GM15510 (cell line): ENCODE results near the gene HHAT.

Experiments
- POLR2A ChIP-seq: IDR thresholded peaks from 3 replicates; pipeline ENCODE4 v1.6.1; 2011; ENCODE audit warnings: borderline replicate concordance; ENCODE audit not compliant: insufficient read length; ENCODE audit errors: extremely low read depth

HHAT gene

GRCh38 chr1:210428696-210429095 lies 100.0 kb downstream of the HHAT start:
- no peak for TF ChIP-seq POLR2A

DNA sequence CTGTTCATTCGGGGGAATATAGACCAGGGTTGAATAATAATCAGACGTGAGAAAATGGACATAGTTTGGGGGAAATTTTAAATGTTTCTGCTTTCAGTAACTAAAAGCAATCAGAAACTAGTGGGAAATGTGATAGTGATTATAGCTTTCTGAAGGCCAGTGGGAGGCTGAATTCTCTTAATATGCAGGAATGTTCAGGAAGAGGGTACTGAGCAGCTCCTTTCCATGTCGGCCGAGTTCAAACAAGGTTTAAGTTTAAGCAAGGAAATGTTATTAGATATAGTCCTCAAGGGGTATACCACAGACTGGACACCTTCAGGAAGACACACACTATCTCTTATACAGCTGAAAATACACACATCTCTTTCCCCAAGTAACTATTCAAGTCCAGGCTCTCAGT lies 105.5 kb downstream of the HHAT start:
- no peak for TF ChIP-seq POLR2A

GRCh38 chr1:210437111-210437510 lies 108.4 kb downstream of the HHAT start:
- no peak for TF ChIP-seq POLR2A

DNA sequence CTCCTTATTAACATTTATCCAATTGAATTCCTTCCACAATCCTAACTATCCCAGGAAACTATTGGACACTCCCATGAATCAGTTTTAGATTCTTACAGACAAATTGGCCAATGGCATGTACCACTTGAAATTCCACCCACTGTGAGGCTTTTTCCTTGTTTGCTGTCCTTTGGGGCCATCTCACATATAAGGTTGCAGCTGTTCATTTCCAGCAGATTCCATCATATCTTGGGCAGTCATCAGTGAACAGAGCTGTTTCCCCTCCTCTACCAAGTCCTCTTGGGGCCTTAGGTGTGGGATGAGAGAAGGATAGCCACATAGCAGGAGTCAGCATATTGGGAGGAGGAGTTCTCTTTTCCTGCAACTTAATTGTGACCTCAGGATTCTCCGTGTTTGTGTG lies 109.1 kb downstream of the HHAT start:
- no peak for TF ChIP-seq POLR2A

DNA sequence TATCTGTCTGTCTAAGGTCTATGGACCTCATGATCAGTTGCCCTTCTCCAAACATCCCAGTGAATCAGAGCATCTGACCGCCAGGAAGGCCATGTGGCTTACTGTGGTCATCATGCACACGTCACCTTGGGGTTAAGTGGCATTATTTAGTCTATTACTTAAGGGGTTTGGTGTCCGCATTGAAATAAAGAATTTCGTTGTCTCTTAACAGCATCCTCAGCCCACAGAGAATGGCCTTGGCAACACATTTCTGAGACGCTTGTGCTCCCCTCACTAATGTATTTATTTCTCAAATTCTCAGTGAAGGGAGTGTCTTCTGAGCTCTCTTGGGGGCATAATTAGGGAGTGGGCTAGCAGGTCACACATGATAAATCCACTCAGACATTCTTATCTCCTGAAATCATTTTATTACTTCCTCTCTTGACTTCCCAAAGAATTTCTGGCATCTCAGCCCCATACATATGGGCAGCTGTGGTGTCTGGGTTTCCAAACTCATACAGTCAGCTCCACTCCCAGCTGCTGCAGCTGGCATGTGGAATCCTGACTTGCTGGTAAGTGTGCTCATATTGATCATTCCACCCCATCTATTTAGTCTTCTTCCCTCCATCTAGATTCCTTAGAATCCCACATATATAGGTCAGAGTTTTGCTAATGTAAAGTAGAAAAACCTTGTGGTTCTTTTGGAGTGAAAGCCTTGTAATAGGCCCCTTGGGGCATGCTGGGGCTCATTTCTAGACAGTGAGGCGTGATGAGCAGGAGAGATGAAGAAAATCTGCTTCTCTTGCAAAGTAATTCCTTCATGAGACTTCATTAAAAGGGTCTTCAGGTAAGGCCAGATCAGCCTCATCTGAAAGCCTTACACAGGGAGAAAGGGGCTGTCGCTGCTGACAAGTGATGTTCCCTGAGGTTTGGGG lies 110.5 kb downstream of the HHAT start:
- TF ChIP-seq POLR2A, result no peak

DNA sequence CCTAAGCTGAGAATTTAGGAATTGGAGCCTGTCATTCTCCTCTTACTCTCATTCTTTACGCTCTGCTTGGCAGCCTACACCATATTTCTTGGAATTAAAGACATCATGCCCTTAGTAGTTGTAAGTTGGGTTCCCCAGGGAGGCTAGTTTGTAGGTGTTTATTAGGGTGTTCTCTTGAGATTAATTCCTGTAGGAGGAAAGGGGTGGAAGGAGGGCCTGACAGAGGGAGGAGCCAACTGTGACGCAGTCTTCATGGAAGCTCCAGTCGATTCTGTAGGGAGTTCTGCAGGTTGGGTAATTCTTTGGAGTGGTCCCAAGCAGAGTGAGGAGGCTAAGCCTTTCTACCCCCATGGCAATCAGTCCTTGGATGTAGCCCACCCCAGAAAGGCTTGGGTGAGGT lies 111.4 kb downstream of the HHAT start:
- TF ChIP-seq POLR2A, result no peak

- TF ChIP-seq POLR2A, result no peak
Observed at GRCh38 chr1:210441028-210441427, 112.3 kb downstream of the HHAT start.

GRCh38 chr1:210445485-210445884 lies 116.8 kb downstream of the HHAT start:
- TF ChIP-seq POLR2A, result no peak

DNA sequence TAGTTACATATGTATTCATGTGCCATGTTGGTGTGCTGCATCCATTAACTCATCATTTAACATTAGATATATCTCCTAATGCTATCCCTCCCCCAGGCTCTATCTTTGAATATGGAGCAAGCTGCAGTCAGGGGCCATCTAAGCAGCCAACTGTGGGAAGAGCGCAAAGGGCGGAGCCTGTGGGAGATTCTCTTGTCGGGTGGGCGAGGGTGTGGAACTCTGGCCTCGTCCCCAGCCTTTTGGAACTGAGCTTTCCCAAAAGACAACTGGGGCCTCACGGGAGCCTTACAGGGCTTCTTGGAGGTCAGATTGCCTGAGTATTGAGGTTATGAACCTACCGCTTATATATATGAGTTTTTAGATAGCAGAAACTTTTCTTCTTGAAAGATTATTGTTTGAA lies 117.2 kb downstream of the HHAT start:
- TF ChIP-seq POLR2A, result no peak

DNA sequence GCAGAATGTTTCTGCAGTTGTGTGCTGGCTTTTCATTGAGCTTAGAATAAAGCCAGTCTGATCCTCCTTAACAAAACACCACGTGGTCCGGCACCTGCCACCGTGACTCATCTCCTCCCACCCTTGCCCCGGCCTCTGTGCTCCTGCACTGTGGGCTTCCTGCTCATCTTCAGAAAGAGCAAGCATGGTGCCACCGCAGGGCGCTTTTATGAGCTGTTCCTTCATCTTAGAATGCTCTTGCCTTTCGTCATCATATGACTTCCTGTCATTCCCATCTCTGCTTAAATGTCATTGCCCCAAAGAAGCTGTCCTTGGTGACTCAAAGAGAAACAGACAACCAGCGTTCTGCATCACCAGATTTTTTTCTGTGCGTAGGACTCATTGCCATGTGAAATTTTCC lies 117.8 kb downstream of the HHAT start:
- no peak for TF ChIP-seq POLR2A

GRCh38 chr1:210447456-210448057 lies 118.9 kb downstream of the HHAT start:
- TF ChIP-seq POLR2A, result no peak

DNA sequence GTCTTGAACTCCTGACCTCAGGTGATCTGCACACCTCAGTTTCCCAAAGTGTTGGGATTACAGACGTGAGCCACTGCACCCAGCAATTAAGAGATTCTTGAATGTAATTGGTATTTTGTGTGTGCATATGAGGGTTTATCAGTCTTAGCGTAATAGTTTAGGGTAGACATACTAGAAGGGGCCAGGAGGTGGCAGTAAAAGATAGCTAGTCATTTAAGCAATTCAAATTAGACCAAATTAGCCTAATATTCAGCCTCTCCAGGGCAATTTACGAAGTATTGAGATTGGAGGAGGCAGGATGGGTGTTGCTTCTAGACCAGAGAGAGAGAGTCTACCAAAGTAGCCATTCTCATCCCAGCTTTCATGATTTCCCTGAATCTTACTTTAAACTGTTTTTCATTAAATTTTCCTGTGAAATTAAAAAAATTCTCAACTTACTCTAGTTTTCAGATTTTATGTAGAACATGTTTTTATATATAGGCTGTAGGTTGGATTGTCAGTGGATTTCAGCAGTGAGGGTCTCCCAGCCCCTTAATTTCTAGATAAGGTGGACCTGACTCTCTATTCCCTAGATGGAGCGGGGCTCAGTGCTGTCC lies 119.7 kb downstream of the HHAT start:
- TF ChIP-seq POLR2A, result no peak

- TF ChIP-seq POLR2A, result no peak
Observed at GRCh38 chr1:210455840-210456603, 127.3 kb downstream of the HHAT start.

- no peak for TF ChIP-seq POLR2A
Observed at GRCh38 chr1:210456731-210457255, 128.1 kb downstream of the HHAT start.

DNA sequence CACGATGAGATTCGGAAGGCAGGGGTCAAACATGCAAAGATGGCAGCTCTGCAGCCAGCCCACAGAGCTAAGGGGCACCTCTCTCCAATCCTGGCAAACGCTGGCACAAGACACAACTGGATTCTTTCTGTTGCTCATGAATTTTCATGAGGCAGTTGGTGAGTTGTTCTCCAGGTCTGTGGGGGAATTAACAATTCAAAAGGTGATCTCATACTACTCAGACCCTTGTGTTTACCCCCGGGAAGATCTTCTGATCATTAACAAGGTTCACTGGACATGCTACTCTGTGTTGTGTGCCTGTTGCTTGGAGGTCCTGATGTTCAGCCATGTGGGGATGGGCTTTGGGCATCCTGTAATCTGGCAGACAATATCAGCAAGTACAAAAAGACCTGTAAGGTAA lies 128.9 kb downstream of the HHAT start:
- TF ChIP-seq POLR2A, result no peak
